Neural cell (in vitro differentiated cells): ENCODE data around the gene DUSP19.

Experiments used
- CTCF ChIP-seq: fragments of 450-650 bp; IDR thresholded peaks from 2 replicates; pipeline ENCODE4 v1.5.1; 2014; ENCODE audit warnings: antibody characterized with exemption, mild to moderate bottlenecking, moderate library complexity; ENCODE audit not compliant: poor library complexity, severe bottlenecking
- MXI1 ChIP-seq: fragments of 450-650 bp; conservative IDR thresholded peaks from 2 replicates; pipeline ENCODE4 v1.6.1; 2014; ENCODE audit warnings: antibody characterized with exemption, mild to moderate bottlenecking; ENCODE audit not compliant: poor library complexity, severe bottlenecking

- TF ChIP-seq CTCF (no peak), MXI1 (no peak)
These were observed 17.8 kb upstream of the DUSP19 start for GRCh38 chr2:183060571-183061231.
